HG02798 (cell line): ENCODE data around the gene OSCP1.

ENCODE experiments used
- ATAC-seq: cut with Tn5 transposase; IDR thresholded peaks from one replicate; pipeline ENCODE4 v1.9.1; 2021; ENCODE audit warnings: mild to moderate bottlenecking; ENCODE audit not compliant: unreplicated experiment, poor library complexity

Gene OSCP1

DNA sequence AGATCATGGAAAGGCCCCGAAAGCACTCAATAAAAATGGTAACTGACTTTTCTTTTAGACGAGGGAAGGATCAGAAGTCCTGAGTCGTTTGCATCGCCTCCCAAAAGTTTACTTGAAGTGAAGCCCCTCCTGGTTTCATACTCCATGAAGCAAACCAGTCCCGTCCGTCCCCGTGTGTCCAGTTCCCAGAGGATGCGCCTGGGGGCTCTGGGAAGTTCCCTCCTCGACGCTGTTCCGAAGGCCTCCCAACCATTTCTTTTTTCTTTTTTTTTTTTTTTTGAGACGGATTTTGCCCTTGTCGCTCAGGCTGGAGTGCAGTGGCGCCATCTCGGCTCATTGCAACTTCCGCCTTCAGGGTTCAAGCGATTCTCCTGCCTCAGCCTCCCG, 661 bp upstream of the OSCP1 start:
- ATAC-seq = no peak

DNA sequence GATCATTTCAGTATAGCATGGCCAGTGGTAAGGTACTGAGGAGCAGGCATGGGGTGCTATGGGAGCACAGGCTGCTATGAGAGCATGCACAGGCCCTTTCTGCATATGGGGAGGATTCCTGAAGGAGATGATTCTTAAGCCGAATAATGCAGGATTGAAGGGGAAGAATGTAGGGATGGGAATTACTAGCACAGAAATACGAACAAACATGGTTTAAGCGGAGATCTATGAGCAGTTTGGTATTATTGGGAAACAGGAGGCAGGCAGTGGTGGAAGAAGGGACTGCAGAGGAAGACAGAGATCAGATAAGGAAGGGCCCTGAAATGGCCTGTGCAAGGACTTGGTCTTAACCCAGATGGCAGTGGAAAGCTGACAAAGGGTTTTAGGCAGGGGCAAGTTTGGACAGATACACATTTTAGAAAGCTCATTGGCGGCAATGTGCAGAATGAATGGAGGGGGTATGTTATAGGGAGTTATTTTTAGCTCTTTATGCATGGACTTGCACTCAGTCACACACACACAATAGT, 1.7 kb downstream of the OSCP1 start:
- no peak for ATAC-seq

DNA sequence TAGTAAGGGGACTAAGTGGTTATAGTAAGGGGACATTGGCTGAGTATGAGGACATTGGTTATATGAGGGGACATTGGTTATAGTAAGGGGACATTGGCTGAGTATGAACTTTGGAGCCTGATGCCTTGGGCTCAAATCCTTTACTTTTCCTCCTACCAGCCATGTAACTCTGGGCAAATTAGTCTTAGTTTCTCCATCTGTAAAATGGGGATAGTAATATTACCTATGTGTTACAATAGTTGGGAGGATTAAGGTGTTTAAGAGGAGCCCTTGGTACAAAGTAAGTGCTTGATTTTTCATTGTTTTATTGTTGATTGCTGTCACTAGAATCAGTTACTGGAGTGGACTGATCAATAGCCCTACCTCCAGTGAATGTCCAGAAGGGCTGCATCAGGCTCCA, 2.8 kb downstream of the OSCP1 start:
- no peak for ATAC-seq

DNA sequence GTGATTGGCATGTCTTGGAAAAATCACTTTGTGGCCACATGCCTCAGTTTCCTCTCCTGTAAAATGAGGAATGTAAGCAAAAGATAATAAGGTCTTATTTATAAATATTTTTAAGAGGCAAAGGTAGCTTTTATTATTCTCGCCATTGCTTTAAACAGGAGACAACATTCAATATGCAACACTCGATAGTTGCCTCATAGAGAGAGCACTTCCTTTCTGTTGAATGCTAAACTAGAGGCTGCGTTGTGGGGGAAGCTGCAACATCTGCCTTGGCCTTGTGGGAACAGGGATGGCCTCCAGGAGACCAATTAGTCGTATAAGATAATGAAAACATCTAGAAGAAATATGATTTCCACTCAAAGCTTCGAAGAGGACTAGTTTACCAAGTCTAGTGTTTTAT, 3.5 kb downstream of the OSCP1 start:
- no peak for ATAC-seq

DNA sequence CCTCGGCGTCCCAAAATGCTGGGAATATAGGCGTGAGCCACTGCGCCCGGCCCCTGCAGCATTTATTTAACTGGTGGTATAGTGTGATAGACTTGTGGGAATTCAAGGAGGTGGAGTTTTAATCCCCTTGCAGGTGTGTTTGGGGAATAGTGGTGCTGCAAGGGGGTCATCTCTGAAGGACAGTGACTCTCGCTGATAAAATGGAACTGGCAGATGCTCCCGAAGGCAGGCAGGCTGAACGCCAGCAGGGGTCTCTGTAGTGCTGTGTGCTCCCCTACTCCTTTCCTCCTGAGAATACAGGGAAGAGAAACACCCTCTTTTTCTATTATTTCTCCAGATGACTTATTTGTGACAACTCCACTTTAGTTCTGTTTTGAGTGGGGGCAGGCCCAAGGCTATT, 4.0 kb downstream of the OSCP1 start:
- ATAC-seq = no peak

DNA sequence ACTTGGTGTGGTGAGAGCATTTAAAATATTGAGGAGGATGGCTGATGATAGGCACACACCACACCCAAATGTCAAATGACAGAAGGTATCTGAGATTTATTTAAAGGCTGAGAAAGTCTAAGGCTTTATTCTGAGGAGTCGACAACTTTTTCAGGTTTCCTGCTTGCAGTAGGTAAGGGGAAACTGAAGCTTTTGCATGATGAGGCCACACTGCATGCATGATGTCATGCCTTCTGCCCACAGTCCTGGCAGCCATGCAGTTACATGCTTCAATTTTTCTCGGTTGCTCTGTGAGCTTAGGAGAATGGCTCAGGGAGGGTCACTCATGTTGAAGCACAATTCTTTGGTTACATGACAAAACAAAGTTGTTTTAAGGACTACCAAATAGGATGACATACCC, 7.0 kb downstream of the OSCP1 start:
- no peak for ATAC-seq

DNA sequence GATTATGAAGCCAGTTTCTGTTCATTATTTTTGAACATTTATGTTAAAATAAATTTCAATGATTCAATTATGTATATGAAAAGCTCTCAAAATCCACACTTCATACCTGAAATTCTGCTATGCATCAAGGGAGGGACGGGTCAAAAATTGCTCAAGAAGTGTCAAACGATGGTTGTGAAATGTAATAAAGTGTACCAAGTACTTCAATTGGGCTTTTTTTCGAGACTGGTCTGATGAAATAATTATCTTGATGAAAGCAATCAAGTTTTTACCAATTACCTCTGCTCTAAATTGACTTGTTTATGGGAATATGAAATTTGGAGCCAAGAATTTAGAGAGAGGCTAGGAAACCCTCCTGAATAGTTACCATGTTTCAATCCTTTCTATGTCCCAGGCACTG, 7.9 kb downstream of the OSCP1 start:
- no peak for ATAC-seq

DNA sequence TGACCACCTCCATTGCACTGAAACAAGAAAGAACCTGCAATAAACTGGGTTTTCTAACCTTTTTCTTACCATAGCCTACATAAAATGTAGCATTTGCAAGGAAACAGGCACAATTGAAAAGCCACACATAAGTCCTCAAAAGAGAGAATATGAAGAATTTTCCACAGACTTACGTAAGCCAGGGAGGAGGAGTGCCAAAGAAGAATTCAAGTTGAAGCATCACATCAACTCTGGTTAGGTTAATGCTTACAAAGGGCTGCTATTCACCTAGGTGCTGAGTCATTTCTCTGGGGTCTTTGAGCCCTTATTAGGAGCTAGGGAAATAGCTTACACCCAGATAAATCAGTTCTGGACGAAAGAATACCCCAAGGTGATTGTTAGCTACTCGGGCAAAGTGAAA, 9.6 kb downstream of the OSCP1 start:
- ATAC-seq = no peak

DNA sequence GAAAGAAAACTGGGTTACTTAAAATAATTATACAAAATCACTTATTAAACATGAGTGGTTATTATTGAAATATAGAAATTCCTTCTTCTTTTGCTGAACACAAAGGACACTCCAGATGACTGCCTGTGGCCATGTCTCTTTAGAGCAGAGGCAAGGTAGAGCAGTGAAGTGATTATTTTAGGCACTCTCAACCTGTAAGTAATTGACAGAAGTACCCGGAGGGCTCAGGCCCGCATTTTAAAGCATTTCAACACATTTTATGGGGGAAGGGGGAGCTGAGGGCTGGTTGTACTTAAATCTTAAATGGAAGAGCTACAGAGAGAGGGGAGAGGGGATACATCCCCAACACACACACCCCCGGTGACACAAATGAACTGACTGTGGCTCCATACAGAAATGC, 10.2 kb downstream of the OSCP1 start:
- no peak for ATAC-seq

DNA sequence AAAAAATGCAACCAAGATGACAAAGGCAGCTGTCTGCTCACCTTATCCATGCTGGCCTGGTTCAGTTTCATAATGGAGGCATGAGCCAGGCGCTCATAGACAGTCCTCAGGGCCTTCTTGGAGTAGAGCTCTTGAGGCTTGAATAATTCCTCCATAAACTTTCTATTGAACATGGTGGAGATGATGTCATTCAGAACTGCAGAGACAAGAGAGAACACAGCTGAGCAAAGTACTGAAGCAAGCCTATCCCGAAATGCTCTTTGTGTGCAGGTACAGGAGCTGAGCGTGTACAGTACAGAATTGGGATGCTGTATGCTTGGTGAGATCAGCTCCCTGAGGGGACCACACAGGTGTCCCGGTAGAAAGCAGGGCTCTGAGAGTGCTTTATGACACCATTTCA, 11.5 kb downstream of the OSCP1 start:
- ATAC-seq = no peak

DNA sequence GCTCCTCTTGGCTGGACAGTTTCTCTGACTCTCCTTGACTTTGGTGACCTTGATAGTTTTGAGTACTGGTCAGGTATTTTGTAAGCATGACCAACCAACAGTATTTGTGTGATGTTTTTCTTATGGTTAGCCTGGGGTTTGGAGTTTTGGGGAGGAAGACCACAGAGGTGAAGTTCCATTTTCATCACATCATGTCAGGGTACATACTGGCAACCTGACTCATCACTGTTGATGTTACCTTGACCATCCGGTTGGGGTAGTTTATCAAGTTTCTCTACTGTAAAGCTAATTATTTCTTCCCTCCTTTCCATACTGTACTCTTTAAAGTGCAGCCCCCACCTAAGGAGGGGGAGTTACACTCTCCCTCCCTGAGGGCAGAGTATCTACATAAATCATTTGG, 13.4 kb downstream of the OSCP1 start:
- no peak for ATAC-seq

DNA sequence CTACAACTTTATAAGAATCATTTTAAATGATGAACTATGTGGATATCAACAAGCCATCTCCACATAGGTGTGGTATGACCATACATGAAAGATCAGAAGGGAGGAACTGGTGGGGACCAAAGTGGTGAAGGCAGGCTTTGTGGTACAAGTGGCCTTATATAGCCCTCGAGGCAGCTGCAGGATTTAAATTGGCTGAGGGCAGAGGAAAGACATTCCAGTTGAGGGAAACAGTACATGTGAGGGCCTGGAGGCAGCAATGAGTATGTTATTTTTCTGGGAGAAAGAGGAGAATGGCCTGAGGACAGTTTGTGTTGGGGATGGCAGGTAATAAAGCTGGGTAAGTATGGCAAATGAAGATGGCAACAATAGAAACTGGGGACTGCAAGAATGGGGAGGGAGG, 17.1 kb downstream of the OSCP1 start:
- no peak for ATAC-seq

DNA sequence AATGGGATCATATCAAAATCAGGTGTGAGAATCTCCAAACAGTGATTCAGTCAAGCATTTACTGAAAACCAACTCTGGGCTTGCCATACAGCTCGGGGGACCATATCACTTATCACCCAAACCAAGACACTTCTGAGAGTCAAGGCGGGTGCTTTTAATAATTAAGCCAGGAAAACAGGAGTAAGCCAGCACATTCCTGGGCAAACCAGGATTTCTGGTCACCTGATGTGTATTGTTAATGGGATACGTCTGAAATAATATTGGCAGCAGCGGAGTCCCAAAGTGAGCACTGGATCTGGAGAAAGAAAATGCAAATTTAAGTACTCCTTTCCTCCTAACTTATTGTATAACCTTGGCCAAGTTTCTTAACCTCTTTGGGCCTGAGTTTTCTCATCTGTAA, 17.6 kb downstream of the OSCP1 start:
- no peak for ATAC-seq

DNA sequence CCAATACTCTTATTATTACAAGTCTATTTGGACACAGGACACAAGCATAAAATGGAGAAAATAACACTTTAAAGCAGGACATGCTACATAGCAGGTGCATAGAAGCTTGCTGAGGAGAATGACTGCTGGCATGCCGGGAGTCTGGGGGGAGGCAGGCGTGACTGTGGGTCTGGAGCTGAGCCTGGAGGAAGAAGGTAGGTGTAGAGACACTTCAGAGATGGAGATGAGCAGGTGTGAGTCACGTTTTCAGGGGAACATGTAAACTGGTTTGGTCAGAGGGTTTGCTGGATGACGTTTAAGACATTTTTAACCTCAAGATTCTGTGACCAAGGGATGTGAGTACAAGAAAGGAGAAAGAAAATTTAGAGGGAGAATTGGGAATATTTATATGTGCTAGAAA, 24.5 kb downstream of the OSCP1 start:
- ATAC-seq = no peak

DNA sequence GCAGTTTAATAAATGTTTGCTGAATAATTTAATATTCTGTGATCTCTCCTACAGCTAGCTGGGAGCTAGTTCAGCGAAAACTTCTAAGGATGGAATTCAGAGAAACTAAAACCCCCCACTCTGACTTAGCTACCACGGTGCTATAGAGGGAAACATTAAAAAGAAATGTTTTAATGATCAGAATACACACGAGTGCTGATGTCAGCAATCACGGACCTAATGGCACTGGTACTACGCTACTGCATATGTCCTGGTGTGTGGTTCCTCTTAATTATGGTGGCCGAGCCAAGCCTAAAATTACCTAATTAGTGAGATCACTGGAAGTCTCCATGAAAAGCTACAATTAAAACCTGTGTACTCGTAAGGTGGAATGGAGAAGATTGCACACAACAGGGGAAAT, 28.6 kb downstream of the OSCP1 start:
- ATAC-seq = no peak

DNA sequence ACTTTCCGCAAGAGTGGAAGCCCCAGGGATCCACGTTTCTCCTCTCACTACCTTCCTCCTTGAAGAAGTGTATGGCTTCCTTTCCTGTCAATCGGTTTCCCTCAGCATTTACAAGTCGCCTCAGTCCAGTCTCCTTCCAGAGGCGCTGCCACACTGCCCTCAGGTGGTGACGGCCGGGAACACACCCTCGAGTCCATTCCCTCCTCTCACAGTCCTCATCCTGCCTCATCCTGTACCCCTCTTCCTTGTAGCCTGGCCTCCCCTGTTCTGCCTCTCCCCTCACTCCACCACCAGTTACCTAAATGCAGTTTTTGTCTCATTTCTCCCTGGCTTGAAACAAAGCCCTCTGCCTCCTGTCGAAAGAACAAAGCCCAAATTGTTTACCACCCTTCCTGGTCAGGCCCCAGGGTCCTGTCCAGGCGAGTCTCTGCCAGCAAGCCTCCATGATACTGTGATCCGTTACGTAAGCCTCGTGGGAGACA, 29.4 kb downstream of the OSCP1 start:
- peak; percentile 58 for ATAC-seq

DNA sequence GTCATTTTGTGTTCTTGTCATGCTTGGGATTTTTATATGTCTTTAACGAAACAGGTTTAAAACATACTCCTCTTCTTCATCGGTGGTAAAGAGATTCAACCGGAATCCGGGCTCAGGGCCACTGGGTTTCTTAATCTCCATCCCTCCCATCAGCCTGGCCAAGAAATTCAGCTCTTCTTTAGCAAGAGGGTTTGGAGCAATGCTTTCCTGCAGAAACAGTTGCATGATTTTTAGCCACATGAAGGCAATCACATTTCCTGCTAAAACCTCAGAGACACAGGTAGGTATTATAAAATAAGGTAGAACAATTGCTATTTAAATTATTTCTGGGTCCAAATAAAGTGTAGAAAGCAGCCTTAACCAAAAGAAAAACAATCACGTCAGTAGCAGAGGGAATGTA, 29.8 kb downstream of the OSCP1 start:
- no peak for ATAC-seq

DNA sequence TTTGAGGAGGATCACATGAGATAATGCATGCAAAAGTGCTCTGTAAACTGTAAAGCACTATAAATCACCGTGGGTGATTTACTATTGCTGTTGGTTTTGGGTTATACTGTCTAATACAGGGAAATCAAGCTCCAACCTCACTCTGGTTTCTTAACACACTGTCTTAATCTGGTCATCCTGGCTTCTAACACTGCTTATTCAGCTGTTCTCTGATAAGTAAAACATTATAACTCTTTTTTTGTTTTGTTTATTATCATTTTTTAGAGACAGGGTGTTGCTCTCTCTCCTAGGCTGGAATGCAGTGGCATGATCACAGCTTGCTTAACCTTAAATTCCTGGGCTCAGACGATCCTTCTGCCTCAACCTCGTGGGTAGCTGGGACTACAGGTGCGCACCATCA, 30.7 kb downstream of the OSCP1 start:
- no peak for ATAC-seq

DNA sequence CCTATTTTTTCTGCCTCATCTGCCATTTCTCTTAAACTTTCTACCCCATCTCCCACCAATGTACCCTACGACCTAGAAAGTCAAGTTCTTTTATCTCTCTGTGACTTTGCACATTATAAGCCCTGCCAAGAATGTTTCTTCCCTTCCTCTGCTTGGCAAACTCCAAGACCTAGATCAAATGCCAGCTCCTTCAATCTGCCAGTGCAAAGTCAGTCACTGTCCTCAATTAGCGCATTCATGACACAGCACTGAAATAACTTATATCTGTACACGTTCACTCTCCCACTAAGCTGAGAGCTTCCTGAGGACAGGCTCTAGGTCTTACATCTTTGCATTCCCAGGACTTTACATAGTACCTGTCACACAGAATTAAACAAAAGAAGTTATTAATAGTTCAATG, 31.1 kb downstream of the OSCP1 start:
- ATAC-seq = no peak

DNA sequence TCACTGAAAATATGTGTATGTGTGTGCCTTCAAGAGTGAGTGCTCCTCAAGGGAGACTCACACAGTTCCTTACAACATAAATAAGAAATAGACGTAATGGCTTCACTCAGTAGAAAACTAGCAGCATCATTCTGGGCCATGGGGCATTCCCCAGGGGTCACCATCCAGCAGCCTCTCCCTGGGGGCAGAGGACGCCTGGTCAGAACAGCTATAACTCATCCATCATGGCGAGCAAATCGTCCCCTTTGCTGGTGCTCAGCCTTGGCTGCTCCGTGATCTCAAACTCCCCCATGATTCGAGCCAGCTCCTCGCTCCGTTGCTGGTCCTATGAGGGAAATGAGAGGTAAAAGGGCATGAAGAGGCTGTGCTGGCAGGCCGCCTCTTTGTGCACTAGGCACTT, 32.3 kb downstream of the OSCP1 start:
- ATAC-seq = no peak

DNA sequence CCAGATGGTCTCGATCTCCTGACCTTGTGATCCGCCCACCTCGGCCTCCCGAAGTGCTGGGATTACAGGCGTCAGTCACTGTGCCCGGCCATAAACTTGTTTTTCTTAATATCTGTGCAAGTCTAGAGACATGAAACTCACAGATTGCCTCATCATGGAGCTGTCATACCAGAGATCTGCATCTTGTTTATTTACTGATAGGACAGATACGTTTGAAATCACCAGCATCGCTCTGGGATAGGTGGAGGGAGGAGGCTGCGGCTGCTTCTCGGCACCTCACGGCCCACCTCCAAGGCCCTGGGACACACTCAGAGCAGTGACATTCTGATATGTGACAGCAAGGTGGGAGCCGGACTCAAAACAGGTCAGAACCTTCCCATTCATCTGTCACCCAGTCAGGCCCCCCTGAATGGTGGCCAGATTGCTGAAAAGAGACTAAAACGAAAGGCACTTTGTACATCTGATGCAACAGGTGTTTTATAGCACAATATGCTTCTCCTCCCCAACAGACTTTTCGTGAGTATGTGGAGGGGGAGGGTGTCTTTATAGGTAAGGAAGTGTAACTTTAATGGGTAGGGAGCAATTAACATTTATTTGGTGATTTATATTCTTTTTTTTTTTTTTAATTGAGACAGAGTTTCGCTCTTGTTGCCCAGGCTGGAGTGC, 34.5 kb downstream of the OSCP1 start:
- ATAC-seq = no peak

DNA sequence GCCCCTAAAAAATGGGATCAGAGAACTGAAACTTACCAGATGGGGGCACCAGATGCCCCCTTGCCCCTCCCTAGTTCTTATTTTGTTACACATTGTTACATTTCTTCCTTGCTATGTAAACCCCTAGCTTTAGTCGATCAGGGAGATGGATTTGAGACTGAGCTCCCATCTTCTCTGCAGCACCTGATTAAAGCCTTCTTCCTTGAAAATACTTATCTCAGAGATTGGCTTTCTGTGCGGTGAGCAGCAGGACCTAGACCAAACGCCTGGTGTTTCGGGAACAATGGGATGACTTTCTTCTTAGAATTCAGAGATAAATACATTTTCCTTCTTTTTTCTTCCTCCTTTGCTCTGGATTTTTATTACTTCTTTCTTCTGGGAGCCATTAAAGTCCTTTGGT, 35.9 kb downstream of the OSCP1 start:
- ATAC-seq = no peak
